Endothelial cell of umbilical vein (primary cell): ENCODE measurements around the gene DYNLT1.

ENCODE experiments used
- EZH2 ChIP-seq: IDR thresholded peaks from 2 replicates; pipeline ENCODE4 v1.6.1; 2012; ENCODE audit warnings: borderline replicate concordance, low read depth, mild to moderate bottlenecking, moderate library complexity, low read length, inconsistent platforms; ENCODE audit not compliant: severe bottlenecking
- JUN ChIP-seq: IDR thresholded peaks from 2 replicates; pipeline ENCODE4 v1.6.1; 2011; ENCODE audit warnings: borderline replicate concordance, low read depth; ENCODE audit not compliant: insufficient read length, insufficient read depth
- MYC ChIP-seq: IDR thresholded peaks from one replicate; pipeline ENCODE4 v1.6.1; 2011; ENCODE audit warnings: mild to moderate bottlenecking, low read depth, low read length
- POLR2A ChIP-seq: IDR thresholded peaks from 2 replicates; pipeline ENCODE4 v1.6.1; 2012; ENCODE audit warnings: low read depth, mild to moderate bottlenecking, control low read depth, low read length
- POLR2AphosphoS5 ChIP-seq: IDR thresholded peaks from 2 replicates; pipeline ENCODE4 v1.6.1; 2012; ENCODE audit warnings: low read depth, mild to moderate bottlenecking, control low read depth, low read length, moderate library complexity; ENCODE audit not compliant: insufficient read depth
- TF ChIP-seq, protein P1 (sequence below), 2 donors: IDR thresholded peaks; 1 replicate in 1 of 2; 2 replicates in 1 of 2; pipeline ENCODE4 v1.5.1; 2011; ENCODE audit warnings: low read length in 2 of 2, mild to moderate bottlenecking in 2 of 2, moderate library complexity in 2 of 2, control low read depth in 1 of 2, inconsistent platforms in 1 of 2, low read depth in 1 of 2; ENCODE audit not compliant: insufficient read depth in 1 of 2; ENCODE audit errors: extremely low read depth in 1 of 2

DNA sequence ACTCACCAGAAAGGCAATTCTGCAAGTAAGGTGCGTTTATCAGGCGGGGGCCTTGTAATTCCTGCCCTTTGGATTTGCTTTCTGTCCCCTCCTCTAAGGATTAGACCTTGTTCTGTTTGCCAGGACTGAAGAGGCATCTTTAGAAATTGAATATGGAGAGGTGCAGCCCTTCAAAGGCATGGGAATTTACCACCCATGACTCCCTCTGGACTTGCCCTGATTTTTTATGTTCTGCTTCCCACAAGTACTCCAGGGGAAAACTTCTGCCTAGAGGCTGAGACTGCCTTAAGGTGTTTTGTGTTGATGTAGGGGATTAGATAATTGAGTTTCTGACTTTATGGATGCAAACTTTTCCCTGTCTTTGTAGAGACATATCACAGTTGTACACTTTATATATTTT, 35.5 kb upstream of the DYNLT1 start:
- no peak for TF ChIP-seq POLR2A
- TF ChIP-seq, protein P1, sequence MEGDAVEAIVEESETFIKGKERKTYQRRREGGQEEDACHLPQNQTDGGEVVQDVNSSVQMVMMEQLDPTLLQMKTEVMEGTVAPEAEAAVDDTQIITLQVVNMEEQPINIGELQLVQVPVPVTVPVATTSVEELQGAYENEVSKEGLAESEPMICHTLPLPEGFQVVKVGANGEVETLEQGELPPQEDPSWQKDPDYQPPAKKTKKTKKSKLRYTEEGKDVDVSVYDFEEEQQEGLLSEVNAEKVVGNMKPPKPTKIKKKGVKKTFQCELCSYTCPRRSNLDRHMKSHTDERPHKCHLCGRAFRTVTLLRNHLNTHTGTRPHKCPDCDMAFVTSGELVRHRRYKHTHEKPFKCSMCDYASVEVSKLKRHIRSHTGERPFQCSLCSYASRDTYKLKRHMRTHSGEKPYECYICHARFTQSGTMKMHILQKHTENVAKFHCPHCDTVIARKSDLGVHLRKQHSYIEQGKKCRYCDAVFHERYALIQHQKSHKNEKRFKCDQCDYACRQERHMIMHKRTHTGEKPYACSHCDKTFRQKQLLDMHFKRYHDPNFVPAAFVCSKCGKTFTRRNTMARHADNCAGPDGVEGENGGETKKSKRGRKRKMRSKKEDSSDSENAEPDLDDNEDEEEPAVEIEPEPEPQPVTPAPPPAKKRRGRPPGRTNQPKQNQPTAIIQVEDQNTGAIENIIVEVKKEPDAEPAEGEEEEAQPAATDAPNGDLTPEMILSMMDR (IDR thresholded peaks at IDR 0.05; ENCODE audit: extremely low read depth in 1 of 2, insufficient read depth in 1 of 2, low read depth in 1 of 2, low read length in 2 of 2): no peak
- TF ChIP-seq POLR2AphosphoS5: no peak
- no peak for TF ChIP-seq EZH2
- no peak for TF ChIP-seq JUN
- no peak for TF ChIP-seq MYC
